Measurements from ENCODE around the gene ABCF1. TPM values are rescaled to one million over a fixed set of nuclear protein-coding genes. Genes with fewer than 3 reads are reported as not detected.
A peak's percentile ranks its signal among the peaks of the same experiment; 100 is the strongest.

Gene ABCF1
- total and polyA plus RNA-seq, 4 donors = 26.4 to 60.6 (median 50.2) TPM

Small RNA genes within 50 kb of the gene (small RNA-seq; reads per million reads assigned to genes)
- 3.8 reads per million, percentile 94 among the genes with 10 or more reads in this experiment for gene MIR877 (ENCODE audit: low replicate concordance)

Other genes starting within 250 kb of the ABCF1 start
- gene TRIM39, start 244.5 kb upstream of the ABCF1 start, total RNA-seq = 10 to 100 TPM in 1 of 2 donors, 1 to 10 TPM in 1; 7.4 to 13.1 TPM
- gene TRIM39, start 244.5 kb upstream of the ABCF1 start, polyA plus RNA-seq (ENCODE audit: insufficient read length in 2 of 2) = 10 to 100 TPM; 11.3 to 11.8 TPM
- gene RPP21, start 226.3 kb upstream of the ABCF1 start, total RNA-seq = 10 to 100 TPM; 15.7 to 41.3 TPM
- 10 to 100 TPM; 49.1 to 56.9 TPM for gene RPP21, start 226.3 kb upstream of the ABCF1 start, polyA plus RNA-seq (ENCODE audit: insufficient read length in 2 of 2)
- 100 to 1,000 TPM; 104 to 173 TPM for gene HLA-E, start 81.9 kb upstream of the ABCF1 start, total RNA-seq
- 10 to 100 TPM; 78.9 to 81.2 TPM for gene HLA-E, start 81.9 kb upstream of the ABCF1 start, polyA plus RNA-seq (ENCODE audit: insufficient read length in 2 of 2)
- gene GNL1, start 15.0 kb upstream of the ABCF1 start, total RNA-seq = 10 to 100 TPM; 40.3 to 72.0 TPM
- gene GNL1, start 15.0 kb upstream of the ABCF1 start, polyA plus RNA-seq (ENCODE audit: insufficient read length in 2 of 2) = 10 to 100 TPM; 82.7 to 97.1 TPM
- gene PRR3, start 14.1 kb upstream of the ABCF1 start, total RNA-seq = 10 to 100 TPM in 1 of 2 donors, 1 to 10 TPM in 1; 8.3 to 20.5 TPM
- 10 to 100 TPM; 39.1 to 46.0 TPM for gene PRR3, start 14.1 kb upstream of the ABCF1 start, polyA plus RNA-seq (ENCODE audit: insufficient read length in 2 of 2)
- 10 to 100 TPM; 26.0 to 56.9 TPM for gene PPP1R10, start 45.8 kb downstream of the ABCF1 start, total RNA-seq
- gene PPP1R10, start 45.8 kb downstream of the ABCF1 start, polyA plus RNA-seq (ENCODE audit: insufficient read length in 2 of 2) = 10 to 100 TPM; 45.2 to 46.6 TPM
- gene MRPS18B, start 46.4 kb downstream of the ABCF1 start, total RNA-seq = 10 to 100 TPM; 40.5 to 61.9 TPM
- 10 to 100 TPM; 45.4 to 46.1 TPM for gene MRPS18B, start 46.4 kb downstream of the ABCF1 start, polyA plus RNA-seq (ENCODE audit: insufficient read length in 2 of 2)
- gene ATAT1, start 55.4 kb downstream of the ABCF1 start, total RNA-seq = 10 to 100 TPM; 18.7 to 27.2 TPM
- 100 to 1,000 TPM; 175 to 184 TPM for gene ATAT1, start 55.4 kb downstream of the ABCF1 start, polyA plus RNA-seq (ENCODE audit: insufficient read length in 2 of 2)
- 10 to 100 TPM in 1 of 2 donors, 1 to 10 TPM in 1; 8.5 to 11.8 TPM for gene C6orf136, start 75.7 kb downstream of the ABCF1 start, total RNA-seq
- gene C6orf136, start 75.7 kb downstream of the ABCF1 start, polyA plus RNA-seq (ENCODE audit: insufficient read length in 2 of 2) = 10 to 100 TPM; 35.5 to 51.1 TPM
- 10 to 100 TPM; 17.9 to 29.7 TPM for gene DHX16, start 101.6 kb downstream of the ABCF1 start, total RNA-seq
- 10 to 100 TPM; 30.9 to 35.2 TPM for gene DHX16, start 101.6 kb downstream of the ABCF1 start, polyA plus RNA-seq (ENCODE audit: insufficient read length in 2 of 2)
- gene PPP1R18, start 115.2 kb downstream of the ABCF1 start, total RNA-seq = 10 to 100 TPM; 14.5 to 28.9 TPM
- 10 to 100 TPM; 46.7 to 49.3 TPM for gene PPP1R18, start 115.2 kb downstream of the ABCF1 start, polyA plus RNA-seq (ENCODE audit: insufficient read length in 2 of 2)
- 1 to 10 TPM; 1.9 to 7.3 TPM for gene NRM, start 119.5 kb downstream of the ABCF1 start, total RNA-seq
- gene NRM, start 119.5 kb downstream of the ABCF1 start, polyA plus RNA-seq (ENCODE audit: insufficient read length in 2 of 2) = 10 to 100 TPM; 19.8 to 23.6 TPM
- 10 to 100 TPM; 13.8 to 16.8 TPM for gene MDC1, start 145.8 kb downstream of the ABCF1 start, total RNA-seq
- gene MDC1, start 145.8 kb downstream of the ABCF1 start, polyA plus RNA-seq (ENCODE audit: insufficient read length in 2 of 2) = 10 to 100 TPM; 35.1 to 40.3 TPM
- gene TUBB, start 148.9 kb downstream of the ABCF1 start, total RNA-seq = 100 to 1,000 TPM; 483 to 700 TPM
- 1,000 to 10,000 TPM; 1,177 to 1,220 TPM for gene TUBB, start 148.9 kb downstream of the ABCF1 start, polyA plus RNA-seq (ENCODE audit: insufficient read length in 2 of 2)
- 100 to 1,000 TPM in 1 of 2 donors, 10 to 100 TPM in 1; 69.4 to 106 TPM for gene FLOT1, start 171.2 kb downstream of the ABCF1 start, total RNA-seq
- 100 to 1,000 TPM; 208 to 215 TPM for gene FLOT1, start 171.2 kb downstream of the ABCF1 start, polyA plus RNA-seq (ENCODE audit: insufficient read length in 2 of 2)
- 10 to 100 TPM in 1 of 2 donors, 1 to 10 TPM in 1; 6.8 to 23.9 TPM for gene IER3, start 173.1 kb downstream of the ABCF1 start, total RNA-seq
- gene IER3, start 173.1 kb downstream of the ABCF1 start, polyA plus RNA-seq (ENCODE audit: insufficient read length in 2 of 2) = 10 to 100 TPM in 1 of 2 donors, 1 to 10 TPM in 1; 9.0 to 11.1 TPM

All from spinal cord (tissue), 4 donors.